Measurements from ENCODE around the gene KIRREL3.

DNA sequence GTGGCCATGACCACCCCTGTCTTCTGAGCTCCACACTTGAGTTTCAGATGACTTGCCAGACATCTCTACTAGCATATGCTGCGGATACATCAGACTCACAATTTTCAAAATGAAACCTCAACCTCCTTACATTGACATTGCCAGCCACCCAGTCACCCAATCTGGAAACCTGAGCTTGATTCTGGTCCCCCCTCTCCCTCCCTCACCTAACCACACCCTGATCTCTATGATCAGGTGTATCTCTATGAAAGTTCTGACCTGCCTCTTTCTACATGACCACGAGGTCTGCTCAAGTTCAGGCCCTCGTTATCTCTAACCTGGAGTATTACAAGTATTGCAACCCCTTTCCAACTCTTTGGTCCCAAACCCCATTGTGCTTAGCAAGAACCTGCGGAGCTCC, 254.1 kb downstream of the KIRREL3 start:
- TF ChIP-seq POLR2AphosphoS5 (IDR thresholded peaks at IDR 0.05; ENCODE audit: borderline replicate concordance, low read depth, low read length) (no peak), EZH2 (IDR thresholded peaks at IDR 0.05) (no peak), FOXP2 (optimal IDR thresholded peaks at IDR 0.05; ENCODE audit: control extremely low read depth, extremely low read length, insufficient read depth) (no peak)

All from SK-N-MC (cell line).